ENCODE data around the gene UNKL.

The UNKL gene

DNA sequence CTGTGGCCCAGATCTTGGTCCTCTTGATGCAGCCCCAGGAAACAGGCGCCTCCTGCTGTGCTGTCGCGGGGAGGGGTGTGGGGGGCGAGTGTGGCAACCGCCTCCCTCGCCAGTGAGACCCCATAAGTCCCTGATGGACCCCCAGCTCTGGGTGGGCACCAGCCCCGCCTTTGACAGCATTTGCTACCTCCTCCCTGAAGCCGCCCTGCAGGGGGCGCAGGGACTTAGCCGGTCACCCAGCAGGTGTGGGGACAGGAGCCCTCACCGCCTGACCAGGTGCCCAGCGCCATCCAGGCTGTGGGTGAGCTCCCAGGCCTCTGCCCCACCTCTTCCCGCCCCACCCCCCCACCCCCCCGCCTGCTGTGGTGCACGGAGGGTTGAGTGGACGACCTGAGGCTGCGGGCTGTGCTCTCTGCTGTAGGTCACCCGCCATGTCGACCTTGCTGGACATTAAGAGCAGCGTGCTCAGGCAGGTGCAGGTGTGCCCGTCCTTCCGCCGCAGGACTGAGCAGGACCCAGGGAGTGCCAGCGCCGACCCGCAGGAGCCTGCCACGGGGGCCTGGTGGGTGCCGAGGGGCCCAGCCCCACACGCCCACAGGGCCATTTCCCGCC, 76.3 kb downstream of the UNKL start:
- Histone ChIP-seq H3K36me3 (ENCODE audit: control insufficient read depth in 2 of 2, insufficient read depth in 1 of 2, low read length in 2 of 2) (no peaks in the 10 kb centered on the region), H3K9me3 (ENCODE audit: control insufficient read depth, insufficient read depth, low read depth, low read length) (no peaks in the 10 kb centered on the region), H3K4me1 (ENCODE audit: control insufficient read depth, insufficient read depth, low read length) (peaks cover 6% of the 10 kb centered on the region; the same call in 1 of the 2 replicates), H3K27ac (ENCODE audit: extremely low read depth, low read depth, low read length) (no peak overlapping the region), H3K4me3 (ENCODE audit: low read depth, low read length) (no peak overlapping the region)
- ChIA-PET POLR2A (interaction anchor here (1.4 kb wide), 1 partner anchor 21 kb away, joined by 3 read pairs; no protein-coding TSS in a partner anchor), CTCF (interaction anchor here (0.6 kb wide), 1 partner anchor 18 kb away, joined by 3 read pairs; no protein-coding TSS in a partner anchor)
- TF ChIP-seq ZNF184 (tag by site-specific recombination; IDR thresholded peaks at IDR 0.05): no peak
- TF ChIP-seq ZNF585B (tag by site-specific recombination; IDR thresholded peaks at IDR 0.05): no peak
- TF ChIP-seq ZNF202 (tag by site-specific recombination; IDR thresholded peaks at IDR 0.05; ENCODE audit: borderline replicate concordance): no peak
- TF ChIP-seq ZNF394 (tag by site-specific recombination; IDR thresholded peaks at IDR 0.05; ENCODE audit: borderline replicate concordance): no peak
- TF ChIP-seq ZNF16 (tag by site-specific recombination; IDR thresholded peaks at IDR 0.05; ENCODE audit: low read depth): no peak
- no peak for TF ChIP-seq ZNF341 (tag by site-specific recombination; IDR thresholded peaks at IDR 0.05; ENCODE audit: low read depth)
- TF ChIP-seq, protein P1, sequence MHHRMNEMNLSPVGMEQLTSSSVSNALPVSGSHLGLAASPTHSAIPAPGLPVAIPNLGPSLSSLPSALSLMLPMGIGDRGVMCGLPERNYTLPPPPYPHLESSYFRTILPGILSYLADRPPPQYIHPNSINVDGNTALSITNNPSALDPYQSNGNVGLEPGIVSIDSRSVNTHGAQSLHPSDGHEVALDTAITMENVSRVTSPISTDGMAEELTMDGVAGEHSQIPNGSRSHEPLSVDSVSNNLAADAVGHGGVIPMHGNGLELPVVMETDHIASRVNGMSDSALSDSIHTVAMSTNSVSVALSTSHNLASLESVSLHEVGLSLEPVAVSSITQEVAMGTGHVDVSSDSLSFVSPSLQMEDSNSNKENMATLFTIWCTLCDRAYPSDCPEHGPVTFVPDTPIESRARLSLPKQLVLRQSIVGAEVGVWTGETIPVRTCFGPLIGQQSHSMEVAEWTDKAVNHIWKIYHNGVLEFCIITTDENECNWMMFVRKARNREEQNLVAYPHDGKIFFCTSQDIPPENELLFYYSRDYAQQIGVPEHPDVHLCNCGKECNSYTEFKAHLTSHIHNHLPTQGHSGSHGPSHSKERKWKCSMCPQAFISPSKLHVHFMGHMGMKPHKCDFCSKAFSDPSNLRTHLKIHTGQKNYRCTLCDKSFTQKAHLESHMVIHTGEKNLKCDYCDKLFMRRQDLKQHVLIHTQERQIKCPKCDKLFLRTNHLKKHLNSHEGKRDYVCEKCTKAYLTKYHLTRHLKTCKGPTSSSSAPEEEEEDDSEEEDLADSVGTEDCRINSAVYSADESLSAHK (tag by site-specific recombination; IDR thresholded peaks at IDR 0.05): no peak
- TF ChIP-seq, protein P2, sequence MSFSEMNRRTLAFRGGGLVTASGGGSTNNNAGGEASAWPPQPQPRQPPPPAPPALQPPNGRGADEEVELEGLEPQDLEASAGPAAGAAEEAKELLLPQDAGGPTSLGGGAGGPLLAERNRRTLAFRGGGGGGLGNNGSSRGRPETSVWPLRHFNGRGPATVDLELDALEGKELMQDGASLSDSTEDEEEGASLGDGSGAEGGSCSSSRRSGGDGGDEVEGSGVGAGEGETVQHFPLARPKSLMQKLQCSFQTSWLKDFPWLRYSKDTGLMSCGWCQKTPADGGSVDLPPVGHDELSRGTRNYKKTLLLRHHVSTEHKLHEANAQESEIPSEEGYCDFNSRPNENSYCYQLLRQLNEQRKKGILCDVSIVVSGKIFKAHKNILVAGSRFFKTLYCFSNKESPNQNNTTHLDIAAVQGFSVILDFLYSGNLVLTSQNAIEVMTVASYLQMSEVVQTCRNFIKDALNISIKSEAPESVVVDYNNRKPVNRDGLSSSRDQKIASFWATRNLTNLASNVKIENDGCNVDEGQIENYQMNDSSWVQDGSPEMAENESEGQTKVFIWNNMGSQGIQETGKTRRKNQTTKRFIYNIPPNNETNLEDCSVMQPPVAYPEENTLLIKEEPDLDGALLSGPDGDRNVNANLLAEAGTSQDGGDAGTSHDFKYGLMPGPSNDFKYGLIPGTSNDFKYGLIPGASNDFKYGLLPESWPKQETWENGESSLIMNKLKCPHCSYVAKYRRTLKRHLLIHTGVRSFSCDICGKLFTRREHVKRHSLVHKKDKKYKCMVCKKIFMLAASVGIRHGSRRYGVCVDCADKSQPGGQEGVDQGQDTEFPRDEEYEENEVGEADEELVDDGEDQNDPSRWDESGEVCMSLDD (tag by site-specific recombination; IDR thresholded peaks at IDR 0.05): no peak
- TF ChIP-seq, protein P3, sequence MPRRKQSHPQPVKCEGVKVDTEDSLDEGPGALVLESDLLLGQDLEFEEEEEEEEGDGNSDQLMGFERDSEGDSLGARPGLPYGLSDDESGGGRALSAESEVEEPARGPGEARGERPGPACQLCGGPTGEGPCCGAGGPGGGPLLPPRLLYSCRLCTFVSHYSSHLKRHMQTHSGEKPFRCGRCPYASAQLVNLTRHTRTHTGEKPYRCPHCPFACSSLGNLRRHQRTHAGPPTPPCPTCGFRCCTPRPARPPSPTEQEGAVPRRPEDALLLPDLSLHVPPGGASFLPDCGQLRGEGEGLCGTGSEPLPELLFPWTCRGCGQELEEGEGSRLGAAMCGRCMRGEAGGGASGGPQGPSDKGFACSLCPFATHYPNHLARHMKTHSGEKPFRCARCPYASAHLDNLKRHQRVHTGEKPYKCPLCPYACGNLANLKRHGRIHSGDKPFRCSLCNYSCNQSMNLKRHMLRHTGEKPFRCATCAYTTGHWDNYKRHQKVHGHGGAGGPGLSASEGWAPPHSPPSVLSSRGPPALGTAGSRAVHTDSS (tag by site-specific recombination; IDR thresholded peaks at IDR 0.05): no peak
- TF ChIP-seq YY1 (tag by site-specific recombination; IDR thresholded peaks at IDR 0.05): no peak
- no peak for TF ChIP-seq FEZF1 (tag by site-specific recombination; IDR thresholded peaks at IDR 0.05)
- TF ChIP-seq TRIM28 (IDR thresholded peaks at IDR 0.05; ENCODE audit: borderline replicate concordance, low read length): no peak
- TF ChIP-seq ZFHX2 (tag by site-specific recombination; conservative IDR thresholded peaks at IDR 0.05): no peak
- TF ChIP-seq ZNF404 (tag by site-specific recombination; IDR thresholded peaks at IDR 0.05): no peak
- TF ChIP-seq ZNF174 (tag by site-specific recombination; IDR thresholded peaks at IDR 0.05): no peak

DNA sequence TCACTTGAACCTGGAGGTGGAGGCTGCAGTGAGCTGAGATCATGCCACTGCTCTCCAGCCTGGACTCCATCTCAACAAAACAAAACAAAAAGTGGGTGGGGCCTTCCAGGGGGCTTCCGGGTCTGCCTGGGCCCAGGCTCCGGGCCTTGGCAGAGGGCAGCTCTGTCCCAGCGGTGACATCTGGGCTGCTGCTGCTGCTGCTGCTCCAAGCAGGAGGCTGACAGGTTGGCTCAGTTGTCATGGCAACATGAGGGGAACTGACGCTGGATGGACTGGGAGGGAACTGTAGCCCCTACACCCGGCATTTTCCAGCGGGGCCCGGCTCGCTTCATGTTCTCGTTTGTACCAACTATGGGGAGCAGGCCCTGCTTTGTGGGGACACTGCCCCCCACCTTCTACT, 77.0 kb downstream of the UNKL start:
- Histone ChIP-seq H3K4me3 (ENCODE audit: low read depth, low read length) (no peak overlapping the region), H3K9me3 (ENCODE audit: control insufficient read depth, insufficient read depth, low read depth, low read length) (no peaks in the 10 kb centered on the region), H3K36me3 (ENCODE audit: control insufficient read depth in 2 of 2, insufficient read depth in 1 of 2, low read length in 2 of 2) (no peaks in the 10 kb centered on the region), H3K4me1 (ENCODE audit: control insufficient read depth, insufficient read depth, low read length) (peaks cover 5% of the 10 kb centered on the region; the same call in 1 of the 2 replicates), H3K27ac (ENCODE audit: extremely low read depth, low read depth, low read length) (no peak overlapping the region)
- POLR2A ChIA-PET: interaction anchor here (1.4 kb wide), 1 partner anchor 21 kb away, joined by 3 read pairs; no protein-coding TSS in a partner anchor
- TF ChIP-seq, protein P4, sequence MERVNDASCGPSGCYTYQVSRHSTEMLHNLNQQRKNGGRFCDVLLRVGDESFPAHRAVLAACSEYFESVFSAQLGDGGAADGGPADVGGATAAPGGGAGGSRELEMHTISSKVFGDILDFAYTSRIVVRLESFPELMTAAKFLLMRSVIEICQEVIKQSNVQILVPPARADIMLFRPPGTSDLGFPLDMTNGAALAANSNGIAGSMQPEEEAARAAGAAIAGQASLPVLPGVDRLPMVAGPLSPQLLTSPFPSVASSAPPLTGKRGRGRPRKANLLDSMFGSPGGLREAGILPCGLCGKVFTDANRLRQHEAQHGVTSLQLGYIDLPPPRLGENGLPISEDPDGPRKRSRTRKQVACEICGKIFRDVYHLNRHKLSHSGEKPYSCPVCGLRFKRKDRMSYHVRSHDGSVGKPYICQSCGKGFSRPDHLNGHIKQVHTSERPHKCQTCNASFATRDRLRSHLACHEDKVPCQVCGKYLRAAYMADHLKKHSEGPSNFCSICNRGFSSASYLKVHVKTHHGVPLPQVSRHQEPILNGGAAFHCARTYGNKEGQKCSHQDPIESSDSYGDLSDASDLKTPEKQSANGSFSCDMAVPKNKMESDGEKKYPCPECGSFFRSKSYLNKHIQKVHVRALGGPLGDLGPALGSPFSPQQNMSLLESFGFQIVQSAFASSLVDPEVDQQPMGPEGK (tag by site-specific recombination; IDR thresholded peaks at IDR 0.05): 0 out of 2 replicates have a peak, but pooled peaks have one; percentile 6
- TF ChIP-seq ZBTB17 (tag by site-specific recombination; IDR thresholded peaks at IDR 0.05): 0 out of 2 replicates have a peak, but pooled peaks have one; percentile 38
- TF ChIP-seq ZNF664 (tag by site-specific recombination; IDR thresholded peaks at IDR 0.05): peak; percentile 77
- no peak for TF ChIP-seq ZNF184 (tag by site-specific recombination; IDR thresholded peaks at IDR 0.05)
- peak; percentile 24; the same call in 1 of the 2 replicates for TF ChIP-seq SP2 (tag by site-specific recombination; IDR thresholded peaks at IDR 0.05)
- no peak for TF ChIP-seq ZNF521 (tag by site-specific recombination; IDR thresholded peaks at IDR 0.05)
- CTCF ChIA-PET: no interaction called here
